Fibroblast of lung (primary cell): Measurements from ENCODE around the gene HELLS. TPM values are rescaled to one million over a fixed set of nuclear protein-coding genes. Genes with fewer than 3 reads are reported as not detected.

ENCODE experiments used
- DNase-seq, 2 donors: peaks; one replicate each; pipeline versions ENCODE4 v3.0.0 to v3.0.0-alpha.2; 2010; ENCODE audit warnings: low read depth in 2 of 2
- H2AFZ ChIP-seq: 2 replicates; pipeline ENCODE4 v1.5.1; 2012; ENCODE audit warnings: low read length, control low read depth, inconsistent platforms
- H3K27ac ChIP-seq: 2 replicates; pipeline ENCODE4 v1.5.1; 2011; ENCODE audit warnings: low read length, control low read depth; ENCODE audit not compliant: insufficient read depth
- H3K27me3 ChIP-seq: 2 replicates; pipeline ENCODE4 v1.5.1; 2011; ENCODE audit warnings: mild to moderate bottlenecking, low read length; ENCODE audit not compliant: control insufficient read depth, insufficient read depth
- H3K36me3 ChIP-seq: 2 replicates; pipeline ENCODE4 v1.5.1; 2011; ENCODE audit warnings: low read length; ENCODE audit not compliant: control insufficient read depth, insufficient read depth
- H3K4me1 ChIP-seq: 2 replicates; pipeline ENCODE4 v1.5.1; 2011; ENCODE audit warnings: low read length; ENCODE audit not compliant: control insufficient read depth, insufficient read depth; ENCODE audit errors: extremely low read depth
- H3K4me2 ChIP-seq: 2 replicates; pipeline ENCODE4 v1.5.1; 2011; ENCODE audit warnings: low read length, control low read depth; ENCODE audit not compliant: insufficient read depth; ENCODE audit errors: extremely low read depth
- H3K4me3 ChIP-seq, 4 experiments: fragments of 200-600 bp in 1 of 4; sonication (generic) in 1 of 4; replicated peaks in 1 of 4; 2 replicates each; pipeline ENCODE4 v1.5.1; 2011 to 2016; ENCODE audit warnings: low read length in 4 of 4, low read depth in 3 of 4, mild to moderate bottlenecking in 3 of 4, control low read depth in 2 of 4, inconsistent platforms in 1 of 4, mixed read lengths in 1 of 4; ENCODE audit not compliant: insufficient read depth in 1 of 4; ENCODE audit errors: control extremely low read depth in 1 of 4
- H3K79me2 ChIP-seq: 2 replicates; pipeline ENCODE4 v1.5.1; 2012; ENCODE audit warnings: mild to moderate bottlenecking, low read length, inconsistent platforms; ENCODE audit not compliant: control insufficient read depth, insufficient read depth
- H3K9ac ChIP-seq: 2 replicates; pipeline ENCODE4 v1.5.1; 2011; ENCODE audit warnings: mild to moderate bottlenecking, low read length, control low read depth; ENCODE audit not compliant: insufficient read depth
- H3K9me3 ChIP-seq: 2 replicates; pipeline ENCODE4 v1.5.1; 2012; ENCODE audit warnings: low read depth, low read length; ENCODE audit not compliant: control insufficient read depth, insufficient read depth
- H4K20me1 ChIP-seq: 2 replicates; pipeline ENCODE4 v1.5.1; 2011; ENCODE audit warnings: low read length; ENCODE audit not compliant: control insufficient read depth, insufficient read depth; ENCODE audit errors: extremely low read depth
- CTCF ChIP-seq, 2 donors: IDR thresholded peaks in 1 of 2; conservative IDR thresholded peaks in 1 of 2; 1 replicate in 1 of 2; 2 replicates in 1 of 2; pipeline ENCODE4 v1.5.1; 2011 to 2012; ENCODE audit warnings: low read length in 2 of 2, control low read depth in 1 of 2, inconsistent platforms in 1 of 2, low read depth in 1 of 2, mild to moderate bottlenecking in 1 of 2
- EZH2 ChIP-seq: IDR thresholded peaks from 2 replicates; pipeline ENCODE4 v1.5.1; 2012; ENCODE audit warnings: low read length, control low read depth, mild to moderate bottlenecking; ENCODE audit errors: missing control alignments
- polyA plus RNA-seq, 2 donors: library from polyadenylated mRNA; depleted of rRNA in 1 of 2; stranded (reverse) in 1 of 2; unstranded in 1 of 2; fragments of >200 nt; gene quantifications; 2 replicates each; pipeline ENCODE4 v1.2.1, GENCODE V29; 2011 to 2012; ENCODE audit warnings: missing spikeins in 1 of 2
- total RNA-seq: library from RNA; depleted of rRNA; stranded (reverse); fragments of >200 nt; gene quantifications from 2 replicates; pipeline ENCODE4 v1.2.1, GENCODE V29; 2014

Gene HELLS
- total and polyA plus RNA-seq, 2 donors (not counting 1 experiment from before 2014, with no cell fraction given) = 5.6 to 18.3 TPM

GRCh38 chr10:94639902-94640301 lies 94.3 kb downstream of the HELLS start:
- Histone ChIP-seq H3K4me1 (no peaks in the 10 kb centered on the region), H3K4me2 (no peak overlapping the region), H3K9ac (no peak overlapping the region), H3K27me3 (no peaks in the 10 kb centered on the region), H3K79me2 (no peaks in the 10 kb centered on the region), H3K36me3 (no peaks in the 10 kb centered on the region), H3K27ac (no peak overlapping the region), H3K9me3 (no peaks in the 10 kb centered on the region), H3K4me3 (no peak overlapping the region), H2AFZ (no peak overlapping the region), H4K20me1 (no peaks in the 10 kb centered on the region)
- no peak for DNase-seq
- TF ChIP-seq EZH2 (no peak), CTCF (conservative IDR thresholded peaks at IDR 0.05 in 1 of 2, IDR thresholded peaks at IDR 0.05 in 1 of 2; ENCODE audit: low read depth in 1 of 2, low read length in 2 of 2) (no peak)

- no peak overlapping the region for H2AFZ ChIP-seq
- H3K36me3 ChIP-seq = no peaks in the 10 kb centered on the region
- H3K4me3 ChIP-seq = no peak overlapping the region
- no peaks in the 10 kb centered on the region for H4K20me1 ChIP-seq
- H3K27ac ChIP-seq = no peak overlapping the region
- no peak overlapping the region for H3K9ac ChIP-seq
- H3K79me2 ChIP-seq = no peaks in the 10 kb centered on the region
- TF ChIP-seq EZH2 = no peak
- no peak for TF ChIP-seq CTCF (conservative IDR thresholded peaks at IDR 0.05 in 1 of 2, IDR thresholded peaks at IDR 0.05 in 1 of 2; ENCODE audit: low read depth in 1 of 2, low read length in 2 of 2)
- no peaks in the 10 kb centered on the region for H3K4me1 ChIP-seq
- H3K9me3 ChIP-seq = no peaks in the 10 kb centered on the region
- DNase-seq = no peak
- no peaks in the 10 kb centered on the region for H3K27me3 ChIP-seq
- H3K4me2 ChIP-seq = no peak overlapping the region
These were observed 95.0 kb downstream of the HELLS start for GRCh38 chr10:94640562-94640961.

- DNase-seq = no peak
- Histone ChIP-seq H3K27ac (no peak overlapping the region), H3K27me3 (no peaks in the 10 kb centered on the region), H3K9me3 (no peaks in the 10 kb centered on the region), H3K4me3 (no peak overlapping the region), H3K79me2 (no peaks in the 10 kb centered on the region), H3K9ac (no peak overlapping the region), H3K4me2 (no peak overlapping the region), H2AFZ (no peak overlapping the region), H4K20me1 (no peaks in the 10 kb centered on the region), H3K36me3 (no peaks in the 10 kb centered on the region), H3K4me1 (no peaks in the 10 kb centered on the region)
- no peak for TF ChIP-seq CTCF (conservative IDR thresholded peaks at IDR 0.05 in 1 of 2, IDR thresholded peaks at IDR 0.05 in 1 of 2; ENCODE audit: low read depth in 1 of 2, low read length in 2 of 2)
- TF ChIP-seq EZH2 = no peak
These were observed 95.9 kb downstream of the HELLS start for GRCh38 chr10:94641480-94641879.
